Gastroesophageal sphincter (tissue), 4 donors: ENCODE measurements around the gene TBCD. TPM values are rescaled to one million over a fixed set of nuclear protein-coding genes. Genes with fewer than 3 reads are reported as not detected.

Experiments used
- ATAC-seq: fragments of 150-250 bp; one replicate; pipeline ENCODE4 v1.9.1; 2016; ENCODE audit warnings: mild to moderate bottlenecking, moderate library complexity
- H3K27ac ChIP-seq, 4 donors: fragments of 200-600 bp; sonication (generic) in 3 of 4; 1 replicate in 3 of 4; 2 replicates in 1 of 4; pipeline ENCODE4 v1.5.1; 2016 to 2019
- H3K27me3 ChIP-seq: fragments of 200-600 bp; sonication (generic); one replicate; pipeline ENCODE4 v1.5.1; 2019
- H3K36me3 ChIP-seq, 2 donors: fragments of 200-600 bp; sonication (generic); one replicate each; pipeline ENCODE4 v1.5.1; 2019; ENCODE audit warnings: control low read depth in 1 of 2
- H3K4me1 ChIP-seq, 3 donors: fragments of 200-600 bp; sonication (generic); 1 replicate in 2 of 3; 2 replicates in 1 of 3; pipeline ENCODE4 v1.5.1; 2016 to 2019; ENCODE audit warnings: control low read depth in 2 of 3
- H3K4me3 ChIP-seq, 2 donors: fragments of 200-600 bp; sonication (generic); one replicate each; pipeline ENCODE4 v1.5.1; 2019; ENCODE audit warnings: mild to moderate bottlenecking in 1 of 2, moderate library complexity in 1 of 2
- H3K9me3 ChIP-seq, 3 donors: fragments of 200-600 bp; sonication (generic); one replicate each; pipeline ENCODE4 v1.5.1; 2017 to 2019; ENCODE audit warnings: control low read depth in 2 of 3
- EP300 ChIP-seq: sonication (generic); formaldehyde crosslinking; IDR thresholded peaks from one replicate; pipeline ENCODE4 v1.6.1; 2017; ENCODE audit warnings: antibody characterized with exemption, mild to moderate bottlenecking
- POLR2A ChIP-seq, 2 donors: fragments of 450-650 bp; IDR thresholded peaks; one replicate each; pipeline ENCODE4 v1.6.1; 2017; ENCODE audit warnings: antibody characterized with exemption in 2 of 2, mild to moderate bottlenecking in 2 of 2, moderate library complexity in 1 of 2
- POLR2AphosphoS5 ChIP-seq: sonication (generic); formaldehyde crosslinking; IDR thresholded peaks from one replicate; pipeline ENCODE4 v1.6.1; 2017; ENCODE audit warnings: antibody characterized with exemption
- WGBS, 2 donors: methylation state at CpG; one replicate each; pipeline ENCODE4 v1.1.5; 2018; ENCODE audit warnings: low coverage in 1 of 2; 5-methylcytosine and 5-hydroxymethylcytosine counted together
- total RNA-seq, 4 donors: library from RNA; depleted of rRNA; stranded (reverse); fragments of >200 nt; gene quantifications; one replicate each; pipeline ENCODE4 v1.1.0, GENCODE V29; 2016
- TF ChIP-seq, protein P1 (sequence below), 4 experiments: fragments of 200-600 bp in 2 of 4; fragments of 450-650 bp in 2 of 4; sonication (generic) in 1 of 4; IDR thresholded peaks; one replicate each; pipeline ENCODE4 v1.5.1; 2017 to 2019; ENCODE audit warnings: antibody characterized with exemption in 4 of 4, mild to moderate bottlenecking in 2 of 4, moderate library complexity in 2 of 4

Gene TBCD
- total RNA-seq, 4 donors from 2014 or later, result 32.0 to 57.8 (median 47.0) TPM

DNA sequence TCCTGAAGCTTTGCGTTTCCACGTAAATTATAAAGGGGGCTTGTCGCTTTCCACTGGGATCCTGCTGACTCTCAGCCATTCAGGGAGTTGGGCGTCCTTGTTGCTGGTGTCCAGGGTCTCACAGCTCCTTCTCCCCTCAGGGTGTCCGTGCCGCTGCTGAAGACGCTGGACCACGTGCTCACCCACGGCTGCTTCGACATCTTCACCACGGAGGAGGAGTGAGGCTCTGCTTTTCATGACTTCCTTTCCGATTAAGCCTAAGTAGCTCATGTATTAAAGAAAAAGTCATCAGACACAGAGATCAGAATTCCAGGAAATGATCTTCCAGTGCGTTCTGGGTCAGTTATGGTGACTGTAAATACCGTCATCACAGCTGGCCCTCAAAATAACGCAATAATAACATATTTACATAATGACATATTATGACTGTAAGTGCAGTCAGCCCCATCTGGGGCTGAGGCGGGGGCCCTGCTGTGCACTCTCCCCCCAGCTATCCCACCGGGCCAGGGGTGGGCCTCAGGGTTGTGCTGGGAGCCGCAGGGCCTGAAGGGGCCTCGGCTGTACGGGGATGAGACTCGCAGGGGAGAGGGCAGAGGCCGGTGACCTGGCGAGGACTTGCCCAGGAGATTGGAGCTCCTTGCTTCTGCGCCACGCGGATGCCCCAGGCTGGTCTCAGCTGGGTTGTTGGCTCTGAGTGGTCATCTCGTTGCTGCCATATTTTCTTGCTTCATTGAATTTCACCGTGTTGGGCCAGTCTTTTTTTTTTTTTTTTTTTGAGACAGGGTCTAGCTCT, 180.8 kb downstream of the TBCD start:
- WGBS, 2 donors, result 62 to 86% methylated on average over 5 to 19 of the region's 28 CpGs
- Histone ChIP-seq H3K4me3 (no peak overlapping the region), H3K27ac (no peak overlapping the region), H3K27me3 (no peaks in the 10 kb centered on the region), H3K36me3 (peaks cover 0 to 97% of the 10 kb centered on the region in 2 donors), H3K4me1 (peaks cover 0 to 15% (median 6%) of the 10 kb centered on the region in 3 donors), H3K9me3 (no peaks in the 10 kb centered on the region)
- ATAC-seq, result no peak
- no peak for TF ChIP-seq EP300
- TF ChIP-seq, protein P1, sequence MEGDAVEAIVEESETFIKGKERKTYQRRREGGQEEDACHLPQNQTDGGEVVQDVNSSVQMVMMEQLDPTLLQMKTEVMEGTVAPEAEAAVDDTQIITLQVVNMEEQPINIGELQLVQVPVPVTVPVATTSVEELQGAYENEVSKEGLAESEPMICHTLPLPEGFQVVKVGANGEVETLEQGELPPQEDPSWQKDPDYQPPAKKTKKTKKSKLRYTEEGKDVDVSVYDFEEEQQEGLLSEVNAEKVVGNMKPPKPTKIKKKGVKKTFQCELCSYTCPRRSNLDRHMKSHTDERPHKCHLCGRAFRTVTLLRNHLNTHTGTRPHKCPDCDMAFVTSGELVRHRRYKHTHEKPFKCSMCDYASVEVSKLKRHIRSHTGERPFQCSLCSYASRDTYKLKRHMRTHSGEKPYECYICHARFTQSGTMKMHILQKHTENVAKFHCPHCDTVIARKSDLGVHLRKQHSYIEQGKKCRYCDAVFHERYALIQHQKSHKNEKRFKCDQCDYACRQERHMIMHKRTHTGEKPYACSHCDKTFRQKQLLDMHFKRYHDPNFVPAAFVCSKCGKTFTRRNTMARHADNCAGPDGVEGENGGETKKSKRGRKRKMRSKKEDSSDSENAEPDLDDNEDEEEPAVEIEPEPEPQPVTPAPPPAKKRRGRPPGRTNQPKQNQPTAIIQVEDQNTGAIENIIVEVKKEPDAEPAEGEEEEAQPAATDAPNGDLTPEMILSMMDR (IDR thresholded peaks at IDR 0.05), result no peak
- TF ChIP-seq POLR2A (IDR thresholded peaks at IDR 0.05), result no peak
- no peak for TF ChIP-seq POLR2AphosphoS5

DNA sequence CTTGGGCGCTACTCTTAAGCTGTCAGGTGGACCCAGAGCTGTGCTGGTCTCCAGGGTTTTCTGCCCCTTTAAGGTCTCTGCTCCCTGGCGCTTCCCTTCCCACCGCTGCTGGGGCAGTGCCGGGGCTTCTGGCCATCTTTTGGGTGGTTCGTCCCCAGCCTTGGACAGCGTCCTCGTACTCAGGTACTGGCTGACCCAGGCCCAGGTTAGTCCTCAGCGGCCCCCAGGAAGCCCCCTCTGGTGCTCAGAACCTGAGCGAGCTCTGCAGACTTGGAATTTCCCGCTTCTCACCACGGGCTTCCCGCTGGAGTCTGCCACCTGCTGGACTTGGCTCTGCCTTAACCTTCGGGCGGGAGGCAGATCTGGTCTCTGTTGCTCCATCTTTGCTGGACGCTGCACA, 182.0 kb downstream of the TBCD start:
- Histone ChIP-seq H3K9me3 (no peaks in the 10 kb centered on the region), H3K27ac (no peak overlapping the region), H3K4me1 (peaks cover 0 to 15% (median 6%) of the 10 kb centered on the region in 3 donors), H3K36me3 (peaks cover 0 to 97% of the 10 kb centered on the region in 2 donors), H3K4me3 (no peak overlapping the region), H3K27me3 (no peaks in the 10 kb centered on the region)
- no peak for ATAC-seq
- WGBS, 2 donors, result 94 to 100% methylated on average over 4 to 14 of the region's 15 CpGs
- no peak for TF ChIP-seq POLR2A (IDR thresholded peaks at IDR 0.05)
- no peak for TF ChIP-seq EP300
- TF ChIP-seq, protein P1 (IDR thresholded peaks at IDR 0.05), result no peak
- TF ChIP-seq POLR2AphosphoS5, result no peak

DNA sequence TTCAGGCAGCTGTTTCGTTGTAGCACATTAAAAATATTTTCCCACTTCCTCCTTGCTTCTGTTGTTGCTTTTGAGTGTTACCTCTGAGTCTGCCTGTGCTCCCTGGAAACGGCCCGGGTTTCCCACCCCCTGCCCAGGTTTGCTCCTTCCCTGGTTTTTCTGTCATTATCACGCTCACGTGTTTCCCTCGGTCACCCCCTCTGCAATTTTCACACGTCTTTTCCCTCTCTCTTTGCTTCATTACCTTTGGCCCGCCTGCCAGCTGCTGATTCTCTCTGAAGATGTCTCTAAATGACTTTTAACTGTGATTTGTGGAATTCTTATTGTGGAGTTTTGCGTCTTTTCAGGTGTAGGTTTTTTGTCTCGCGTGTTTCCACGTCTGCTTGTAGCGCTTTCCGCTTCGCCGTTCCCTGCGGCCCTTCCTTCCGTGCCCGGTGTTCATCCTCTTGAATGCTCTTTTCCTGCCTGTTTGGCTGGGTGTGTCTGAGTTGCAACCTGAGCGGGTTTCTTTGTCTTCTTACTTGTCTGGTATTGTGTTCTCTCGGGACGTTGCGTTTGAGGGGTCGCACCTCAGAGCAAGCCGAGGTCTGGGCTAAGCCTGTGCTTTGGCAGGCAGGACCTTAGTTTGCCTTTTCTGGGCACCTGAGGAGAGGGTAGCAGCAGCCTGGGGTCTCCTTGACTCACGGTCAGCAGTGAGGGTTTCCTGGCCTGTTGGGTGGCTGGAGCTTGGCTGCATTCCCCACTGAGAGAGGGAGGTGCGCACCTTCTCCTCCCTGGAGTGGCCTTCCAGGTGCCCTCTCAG, 184.3 kb downstream of the TBCD start:
- Histone ChIP-seq H3K27ac (no peak overlapping the region), H3K4me3 (no peak overlapping the region), H3K9me3 (no peaks in the 10 kb centered on the region), H3K4me1 (peaks cover 0 to 11% (median 6%) of the 10 kb centered on the region in 3 donors), H3K36me3 (peaks cover 0 to 97% of the 10 kb centered on the region in 2 donors), H3K27me3 (no peaks in the 10 kb centered on the region)
- no peak for TF ChIP-seq POLR2AphosphoS5
- TF ChIP-seq, protein P1 (IDR thresholded peaks at IDR 0.05), result no peak
- no peak for TF ChIP-seq POLR2A (IDR thresholded peaks at IDR 0.05)
- TF ChIP-seq EP300, result no peak
- WGBS, 2 donors, result 90% methylated on average over 20 of the region's 27 CpGs; no CpG with 5 or more reads in 1 of the 2 donors
- no peak for ATAC-seq

DNA sequence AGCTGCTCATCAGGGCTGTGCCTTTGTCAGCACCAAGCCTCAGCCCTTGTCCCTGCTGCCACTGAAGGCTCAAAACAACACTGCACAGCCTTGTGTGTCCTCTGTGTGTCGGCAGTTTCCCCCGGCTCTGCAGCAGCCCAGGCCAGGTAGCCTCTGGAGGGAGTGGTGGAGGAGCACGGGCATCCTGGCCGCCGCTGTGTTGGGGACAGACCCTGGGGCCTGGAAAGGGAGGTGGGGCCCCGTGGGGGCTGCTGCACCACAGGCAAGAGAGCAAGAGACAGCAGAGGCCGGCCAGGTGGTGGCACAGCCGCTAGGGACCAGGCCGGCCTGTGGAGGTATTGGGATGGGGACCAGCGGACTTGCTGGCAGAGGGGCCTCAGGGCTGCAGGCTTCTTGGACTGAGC, 184.9 kb downstream of the TBCD start:
- Histone ChIP-seq H3K27ac (no peak overlapping the region), H3K27me3 (no peaks in the 10 kb centered on the region), H3K4me3 (no peak overlapping the region), H3K4me1 (peaks cover 0 to 5% (median under 1%) of the 10 kb centered on the region in 3 donors), H3K9me3 (no peaks in the 10 kb centered on the region), H3K36me3 (peaks cover 0 to 97% of the 10 kb centered on the region in 2 donors)
- TF ChIP-seq EP300, result no peak
- TF ChIP-seq, protein P1 (IDR thresholded peaks at IDR 0.05), result no peak
- TF ChIP-seq POLR2AphosphoS5, result no peak
- no peak for TF ChIP-seq POLR2A (IDR thresholded peaks at IDR 0.05)
- no peak for ATAC-seq
- WGBS, 2 donors, result no CpG with 5 or more reads among the region's 10 CpGs
